Mesothelial cell of epicardium (in vitro differentiated cells): Measurements from ENCODE around the gene KLRC4. TPM values are rescaled to one million over a fixed set of nuclear protein-coding genes. Genes with fewer than 3 reads are reported as not detected.

Experiments used
- DNase-seq, 2 experiments: peaks; one replicate each; pipeline ENCODE4 v3.0.0; 2021; ENCODE audit warnings: low spot score in 2 of 2; ENCODE audit not compliant: unreplicated experiment in 2 of 2
- H3K27ac Mint-ChIP-seq: 2 replicates; pipeline ENCODE4 v1.8.0; 2021; ENCODE audit warnings: mixed read lengths
- H3K27me3 Mint-ChIP-seq: 2 replicates; pipeline ENCODE4 v1.8.0; 2021; ENCODE audit warnings: low read depth, mixed read lengths
- H3K36me3 Mint-ChIP-seq: 2 replicates; pipeline ENCODE4 v1.8.0; 2021; ENCODE audit warnings: mixed read lengths
- H3K4me1 Mint-ChIP-seq: 2 replicates; pipeline ENCODE4 v1.8.0; 2021; ENCODE audit warnings: mixed read lengths
- H3K4me3 Mint-ChIP-seq: 2 replicates; pipeline ENCODE4 v1.8.0; 2021; ENCODE audit warnings: mild to moderate bottlenecking, moderate library complexity, mixed read lengths
- H3K9me3 Mint-ChIP-seq: 2 replicates; pipeline ENCODE4 v1.8.0; 2021; ENCODE audit warnings: mixed read lengths
- CTCF ChIP-seq: fragments of 200-600 bp; sonication (generic); IDR thresholded peaks from one replicate; pipeline ENCODE4 v1.5.0; 2021; ENCODE audit warnings: antibody characterized with exemption; ENCODE audit not compliant: unreplicated experiment
- total RNA-seq: library from RNA; stranded (reverse); gene quantifications from 3 replicates; pipeline ENCODE4 v1.2.1, GENCODE V29; 2021

KLRC4 gene
- total RNA-seq, 1 donor from 2014 or later: not detected

- Mint-ChIP-seq H3K4me1 (peaks cover 5% of the 10 kb centered on the region), H3K9me3 (peaks cover 4% of the 10 kb centered on the region), H3K4me3 (no peak overlapping the region), H3K27ac (no peak overlapping the region), H3K27me3 (no peaks in the 10 kb centered on the region), H3K36me3 (no peaks in the 10 kb centered on the region)
- no peak for TF ChIP-seq CTCF
- no peak for DNase-seq
These were observed 715 bp downstream of the KLRC4 start for GRCh38 chr12:10408842-10409241.

- Mint-ChIP-seq H3K4me3 (no peak overlapping the region), H3K4me1 (peaks cover 5% of the 10 kb centered on the region)
These were observed 2.8 kb downstream of the KLRC4 start for GRCh38 chr12:10406725-10407124.

GRCh38 chr12:10405294-10405693 lies 4.3 kb downstream of the KLRC4 start:
- no peak for DNase-seq
- Mint-ChIP-seq H3K36me3 (no peaks in the 10 kb centered on the region), H3K27me3 (no peaks in the 10 kb centered on the region), H3K27ac (no peak overlapping the region), H3K4me3 (no peak overlapping the region), H3K4me1 (no peaks in the 10 kb centered on the region), H3K9me3 (peaks cover 5% of the 10 kb centered on the region)
- no peak for TF ChIP-seq CTCF

More at GRCh38 chr12:10406725-10407124, 2.8 kb downstream of the KLRC4 start:
- Mint-ChIP-seq H3K27ac (no peak overlapping the region), H3K36me3 (no peaks in the 10 kb centered on the region), H3K9me3 (peaks cover 4% of the 10 kb centered on the region), H3K27me3 (no peaks in the 10 kb centered on the region)
- TF ChIP-seq CTCF: no peak
- no peak for DNase-seq

GRCh38 chr12:10404798-10405197 lies 4.8 kb downstream of the KLRC4 start:
- Mint-ChIP-seq H3K27me3 (no peaks in the 10 kb centered on the region), H3K4me1 (no peaks in the 10 kb centered on the region), H3K27ac (no peak overlapping the region), H3K36me3 (no peaks in the 10 kb centered on the region), H3K9me3 (peaks cover 8% of the 10 kb centered on the region), H3K4me3 (no peak overlapping the region)
- TF ChIP-seq CTCF: no peak
- DNase-seq: no peak

- Mint-ChIP-seq H3K27me3 (no peaks in the 10 kb centered on the region), H3K27ac (no peak overlapping the region), H3K4me3 (no peak overlapping the region), H3K9me3 (peaks cover 8% of the 10 kb centered on the region), H3K4me1 (peaks cover under 1% of the 10 kb centered on the region), H3K36me3 (peaks cover 4% of the 10 kb centered on the region)
- TF ChIP-seq CTCF: no peak
- DNase-seq: no peak
These were observed 8.7 kb downstream of the KLRC4 start for GRCh38 chr12:10400829-10401228.

- H3K27ac Mint-ChIP-seq: no peak overlapping the region
- H3K4me3 Mint-ChIP-seq: no peak overlapping the region
- peaks cover 4% of the 10 kb centered on the region for H3K36me3 Mint-ChIP-seq
- no peaks in the 10 kb centered on the region for H3K27me3 Mint-ChIP-seq
- no peak for TF ChIP-seq CTCF
- DNase-seq: no peak
- peaks cover 5% of the 10 kb centered on the region for H3K9me3 Mint-ChIP-seq
- peaks cover 19% of the 10 kb centered on the region for H3K4me1 Mint-ChIP-seq
These were observed 11.4 kb downstream of the KLRC4 start for GRCh38 chr12:10398168-10398567.
